ENCODE measurements around the gene SEMA6B.

DNA sequence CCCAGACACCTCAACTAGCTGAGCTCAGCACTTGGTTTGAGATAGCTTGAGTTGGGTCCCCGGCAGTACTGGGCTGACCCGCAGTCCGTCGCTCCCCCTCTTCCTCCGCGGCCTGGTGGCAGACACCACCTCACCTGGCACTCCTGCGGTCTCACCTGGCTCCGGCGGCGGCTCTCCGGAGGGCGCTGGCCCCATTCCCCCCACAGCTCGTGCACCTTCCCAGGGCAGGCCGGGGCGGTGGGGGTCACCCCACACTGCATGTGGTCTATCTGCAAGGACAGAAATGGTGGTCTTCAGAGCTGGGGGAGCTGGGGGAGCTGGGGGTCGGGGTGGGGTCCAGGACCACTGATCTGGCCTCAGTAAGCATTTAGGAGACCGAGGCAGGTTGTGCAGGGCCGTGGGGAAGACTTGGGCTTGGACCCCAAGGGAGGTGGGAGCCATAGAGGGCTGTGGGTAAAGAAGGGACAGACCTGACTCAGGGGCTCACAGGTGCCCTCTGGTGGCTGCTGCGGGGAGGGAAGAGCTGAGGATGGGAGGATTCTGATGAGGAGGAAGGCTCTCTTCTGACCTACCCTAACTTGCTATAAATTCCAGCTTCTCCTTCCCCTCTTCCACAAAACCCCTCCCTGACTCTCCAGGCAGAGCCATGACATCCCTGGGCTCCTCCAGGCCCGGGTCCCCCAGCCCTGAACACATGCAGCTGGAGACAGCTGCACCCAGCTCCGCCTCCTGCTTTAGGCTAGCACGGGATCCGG is 34.5 kb downstream of the SEMA6B start:
- TF ChIP-seq EZH2phosphoT487 (IDR thresholded peaks at IDR 0.05; ENCODE audit: borderline replicate concordance, low read length): no peak
- TF ChIP-seq, protein P1, sequence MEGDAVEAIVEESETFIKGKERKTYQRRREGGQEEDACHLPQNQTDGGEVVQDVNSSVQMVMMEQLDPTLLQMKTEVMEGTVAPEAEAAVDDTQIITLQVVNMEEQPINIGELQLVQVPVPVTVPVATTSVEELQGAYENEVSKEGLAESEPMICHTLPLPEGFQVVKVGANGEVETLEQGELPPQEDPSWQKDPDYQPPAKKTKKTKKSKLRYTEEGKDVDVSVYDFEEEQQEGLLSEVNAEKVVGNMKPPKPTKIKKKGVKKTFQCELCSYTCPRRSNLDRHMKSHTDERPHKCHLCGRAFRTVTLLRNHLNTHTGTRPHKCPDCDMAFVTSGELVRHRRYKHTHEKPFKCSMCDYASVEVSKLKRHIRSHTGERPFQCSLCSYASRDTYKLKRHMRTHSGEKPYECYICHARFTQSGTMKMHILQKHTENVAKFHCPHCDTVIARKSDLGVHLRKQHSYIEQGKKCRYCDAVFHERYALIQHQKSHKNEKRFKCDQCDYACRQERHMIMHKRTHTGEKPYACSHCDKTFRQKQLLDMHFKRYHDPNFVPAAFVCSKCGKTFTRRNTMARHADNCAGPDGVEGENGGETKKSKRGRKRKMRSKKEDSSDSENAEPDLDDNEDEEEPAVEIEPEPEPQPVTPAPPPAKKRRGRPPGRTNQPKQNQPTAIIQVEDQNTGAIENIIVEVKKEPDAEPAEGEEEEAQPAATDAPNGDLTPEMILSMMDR (IDR thresholded peaks at IDR 0.05; ENCODE audit: low read depth, low read length, poor library complexity, severe bottlenecking): peak; percentile 79

Measured in DOHH2 (cell line).